Measurements from ENCODE around the gene MTMR2. TPM values are rescaled to one million over a fixed set of nuclear protein-coding genes. Genes with fewer than 3 reads are reported as not detected.

MTMR2 gene
- total RNA-seq, 3 donors from 2014 or later (not counting 1 experiment from before 2014, with no cell fraction given): 21.7 to 22.5 (median 21.8) TPM

GRCh38 chr11:95790933-95791708 lies 132.8 kb downstream of the MTMR2 start:
- intact Hi-C loops (cut with micrococcal nuclease): loop anchor here (2.0 to 10.0 kb wide), 3 partner anchors 709 to 1296 kb away; partner anchors contain the start of genes ANKRD49 and MRE11
- no peaks in the 10 kb centered on the region for H3K27me3 Mint-ChIP-seq (ENCODE audit: low read depth in 2 of 2)
- no peaks in the 10 kb centered on the region for H3K9me3 Mint-ChIP-seq
- no peak for TF ChIP-seq CTCF (IDR thresholded peaks at IDR 0.05)
- peak overlapping the region; percentile 100 for H3K27ac Mint-ChIP-seq
- H3K27me3 ChIP-seq (ENCODE audit: control insufficient read depth, insufficient read depth, low read length): no peaks in the 10 kb centered on the region
- peak overlapping the region; percentile 100 for H3K4me3 Mint-ChIP-seq
- peaks cover 11% of the 10 kb centered on the region for H3K4me1 ChIP-seq (ENCODE audit: control insufficient read depth, insufficient read depth, low read length)
- H3K27ac ChIP-seq (ENCODE audit: low read length): peak overlapping the region; percentile 95
- H3K4me1 Mint-ChIP-seq: peaks cover 57 to 60% of the 10 kb centered on the region in 2 donors
- 5% methylated on average over 29 of the region's 29 CpGs for WGBS (ENCODE audit: insufficient coverage)
- ATAC-seq (no peak), DNase-seq (peak in 1 of 2 donors; percentile 69)
- H3K36me3 ChIP-seq (ENCODE audit: control insufficient read depth, insufficient read depth, low read length): peaks cover 8% of the 10 kb centered on the region
- H3K9me3 ChIP-seq (ENCODE audit: control insufficient read depth, insufficient read depth, low read length): no peaks in the 10 kb centered on the region
- H3K4me3 ChIP-seq (ENCODE audit: low read length): peak overlapping the region; percentile 84
- peaks cover 2% of the 10 kb centered on the region for H3K36me3 Mint-ChIP-seq

GRCh38 chr11:95790123-95790932 lies 133.6 kb downstream of the MTMR2 start, which contains the start of gene CEP57:
CEP57 (plus strand) TSS chr11:95790498; CDS start chr11:95790699, 201 bp downstream.
- no peak for TF ChIP-seq CTCF (IDR thresholded peaks at IDR 0.05)
- Histone ChIP-seq H3K4me3 (ENCODE audit: low read length) (peak within 1 kb of the TSS; percentile 84), H3K9me3 (ENCODE audit: control insufficient read depth, insufficient read depth, low read length) (no peaks in the 10 kb centered on the region), H3K27me3 (ENCODE audit: control insufficient read depth, insufficient read depth, low read length) (no peaks in the 10 kb centered on the region), H3K4me1 (ENCODE audit: control insufficient read depth, insufficient read depth, low read length) (peaks cover 11% of the 10 kb centered on the region), H3K27ac (ENCODE audit: low read length) (peak within 1 kb of the TSS; percentile 95), H3K36me3 (ENCODE audit: control insufficient read depth, insufficient read depth, low read length) (peaks cover 16% of the 10 kb centered on the region)
- peak within 1 kb of the TSS; percentile 100 for H3K4me3 Mint-ChIP-seq
- H3K36me3 Mint-ChIP-seq: peaks cover 10% of the 10 kb centered on the region
- H3K27me3 Mint-ChIP-seq (ENCODE audit: low read depth in 2 of 2): no peaks in the 10 kb centered on the region
- no peaks in the 10 kb centered on the region for H3K9me3 Mint-ChIP-seq
- under 1% methylated on average over 55 of the region's 55 CpGs for WGBS (ENCODE audit: insufficient coverage)
- peak within 1 kb of the TSS; percentile 100 for H3K27ac Mint-ChIP-seq
- peak; percentile 58 to 75 (median 62) for ATAC-seq
- peaks cover 59 to 60% of the 10 kb centered on the region in 2 donors for H3K4me1 Mint-ChIP-seq
- intact Hi-C loops (cut with micrococcal nuclease): loop anchor here (2.0 to 10.0 kb wide), 3 partner anchors 708 to 1296 kb away; partner anchors contain the start of genes ANKRD49 and MRE11
- DNase-seq: peak; percentile 89 to 98

- Mint-ChIP-seq H3K4me1 (peaks cover 57 to 58% of the 10 kb centered on the region in 2 donors), H3K27ac (peak within 1 kb of the TSS; percentile 100), H3K9me3 (no peaks in the 10 kb centered on the region), H3K36me3 (peaks cover 13% of the 10 kb centered on the region), H3K27me3 (ENCODE audit: low read depth in 2 of 2) (no peaks in the 10 kb centered on the region), H3K4me3 (peak within 1 kb of the TSS; percentile 100)
- Histone ChIP-seq H3K36me3 (ENCODE audit: control insufficient read depth, insufficient read depth, low read length) (peaks cover 22% of the 10 kb centered on the region), H3K9me3 (ENCODE audit: control insufficient read depth, insufficient read depth, low read length) (no peaks in the 10 kb centered on the region), H3K4me3 (ENCODE audit: low read length) (peak within 1 kb of the TSS; percentile 84), H3K4me1 (ENCODE audit: control insufficient read depth, insufficient read depth, low read length) (peaks cover 11% of the 10 kb centered on the region), H3K27ac (ENCODE audit: low read length) (peak within 1 kb of the TSS; percentile 95), H3K27me3 (ENCODE audit: control insufficient read depth, insufficient read depth, low read length) (no peaks in the 10 kb centered on the region)
- intact Hi-C loops (cut with micrococcal nuclease): loop anchor here (1.0 to 10.0 kb wide), 6 partner anchors 558 to 1295 kb away; partner anchors contain the start of genes ANKRD49, CWC15, JRKL and KDM4D
- ATAC-seq: peak; percentile 75 to 87 (median 75)
- under 1% methylated on average over 61 of the region's 62 CpGs for WGBS (ENCODE audit: insufficient coverage)
- peak; percentile 96 to 100 for DNase-seq
- no peak for TF ChIP-seq CTCF (IDR thresholded peaks at IDR 0.05)
These were observed 134.3 kb downstream of the MTMR2 start, which contains the start of gene FAM76B for GRCh38 chr11:95789506-95790122. FAM76B (minus strand) TSS chr11:95789782; CDS start chr11:95789478, 304 bp downstream.

Data from natural killer cell (primary cell).